NCI-H2107 (cell line): ENCODE data around the gene SLC35F6.

ENCODE experiments used
- DNase-seq: peaks from one replicate; lab custom pipeline; 2025; lab: John Stamatoyannopoulos, UW

The SLC35F6 gene

GRCh38 chr2:26822877-26823276 is 58.8 kb downstream of the SLC35F6 start:
- no peak for DNase-seq
